IMR-90 (cell line): ENCODE results near the gene M6PR. TPM values are rescaled to one million over a fixed set of nuclear protein-coding genes. Genes with fewer than 3 reads are reported as not detected.

Experiments
- ATAC-seq: fragments of 200-7000 bp; cut with Tn5 transposase; 2 replicates; pipeline ENCODE4 v1.9.1; 2020; ENCODE audit warnings: low read depth, mild to moderate bottlenecking, moderate library complexity
- BruUV-seq: library from RNA; stranded (reverse); fragments of 400-500 nt; replicated peaks from 2 replicates; lab custom pipeline; 2021; lab: Mats Ljungman, UMichigan
- CTCF ChIA-PET: fragments of 300-600 bp; formaldehyde crosslinking; extraction: SDS; loops from one replicate; lab custom pipeline; 2021; ENCODE audit warnings: antibody characterized with exemption; lab: Yijun Ruan, JAX
- POLR2A ChIA-PET: fragments of 300-600 bp; sonication (Branson Sonifier 250); formaldehyde crosslinking; loops from one replicate; lab custom pipeline; 2022; ENCODE audit warnings: antibody characterized with exemption; ENCODE audit not compliant: unreplicated experiment; lab: Charles Lee
- DNase-seq: peaks from one replicate; pipeline ENCODE4 v3.0.0; 2013
- H2AFZ ChIP-seq: replicated peaks from 2 replicates; pipeline ENCODE3; 2013; ENCODE audit warnings: low read length, mild to moderate bottlenecking; ENCODE audit not compliant: poor library complexity
- H2AK5ac ChIP-seq: 2 replicates; pipeline ENCODE4 v1.6.1; 2013; ENCODE audit warnings: low read depth, low read length, inconsistent platforms
- H2AK9ac ChIP-seq: replicated peaks from 2 replicates; pipeline ENCODE3; 2013; ENCODE audit warnings: mild to moderate bottlenecking, low read depth, low read length, moderate library complexity; ENCODE audit not compliant: poor library complexity
- H2BK120ac ChIP-seq: 2 replicates; pipeline ENCODE4 v1.6.1; 2013; ENCODE audit warnings: low read depth, low read length, inconsistent platforms
- H2BK15ac ChIP-seq: 3 replicates; pipeline ENCODE4 v1.6.1; 2013; ENCODE audit warnings: low read depth, low read length, inconsistent platforms
- H2BK20ac ChIP-seq: 2 replicates; pipeline ENCODE4 v1.6.1; 2013; ENCODE audit warnings: low read depth, mild to moderate bottlenecking, inconsistent platforms, low read length, moderate library complexity
- H2BK5ac ChIP-seq: 2 replicates; pipeline ENCODE4 v1.6.1; 2013; ENCODE audit warnings: mild to moderate bottlenecking, low read depth, low read length, inconsistent platforms; ENCODE audit not compliant: poor library complexity, severe bottlenecking
- H3K14ac ChIP-seq: replicated peaks from 2 replicates; pipeline ENCODE4 v1.6.1; 2013; ENCODE audit warnings: low read depth, low read length, inconsistent platforms
- H3K18ac ChIP-seq: 2 replicates; pipeline ENCODE4 v1.6.1; 2013; ENCODE audit warnings: low read depth, low read length, control low read depth
- H3K23ac ChIP-seq: 2 replicates; pipeline ENCODE4 v1.6.1; 2013; ENCODE audit warnings: low read depth, low read length, inconsistent platforms
- H3K27ac ChIP-seq: 2 replicates; pipeline ENCODE4 v1.5.1; 2013; ENCODE audit warnings: mild to moderate bottlenecking, control low read depth, low read length; ENCODE audit not compliant: insufficient read depth
- H3K27me3 ChIP-seq: 2 replicates; pipeline ENCODE4 v1.6.1; 2013; ENCODE audit warnings: low read length; ENCODE audit not compliant: control insufficient read depth, insufficient read depth
- H3K36me3 ChIP-seq: 2 replicates; pipeline ENCODE4 v1.6.1; 2013; ENCODE audit warnings: low read length, mixed read lengths; ENCODE audit not compliant: control insufficient read depth, insufficient read depth
- H3K4ac ChIP-seq: 2 replicates; pipeline ENCODE4 v1.6.1; 2013; ENCODE audit warnings: low read depth, low read length, inconsistent platforms
- H3K4me1 ChIP-seq: 2 replicates; pipeline ENCODE4 v1.6.1; 2013; ENCODE audit warnings: low read length, mixed read lengths; ENCODE audit not compliant: control insufficient read depth, insufficient read depth
- H3K4me2 ChIP-seq: 2 replicates; pipeline ENCODE4 v1.6.1; 2013; ENCODE audit warnings: low read depth, mild to moderate bottlenecking, control low read depth, low read length, moderate library complexity
- H3K4me3 ChIP-seq: 2 replicates; pipeline ENCODE4 v1.5.1; 2013; ENCODE audit warnings: low read depth, mild to moderate bottlenecking, control low read depth, low read length, moderate library complexity; ENCODE audit not compliant: insufficient read depth
- H3K56ac ChIP-seq: 2 replicates; pipeline ENCODE4 v1.6.1; 2013; ENCODE audit warnings: low read length, inconsistent platforms; ENCODE audit not compliant: insufficient read depth; ENCODE audit errors: extremely low read depth
- H3K79me1 ChIP-seq, 2 experiments: 2 replicates each; pipeline ENCODE4 v1.6.1; 2013; ENCODE audit warnings: low read length in 2 of 2, inconsistent platforms in 1 of 2, low read depth in 1 of 2
- H3K9ac ChIP-seq: 2 replicates; pipeline ENCODE4 v1.6.1; 2013; ENCODE audit warnings: low read depth, low read length, control low read depth
- H3K9me1 ChIP-seq: 2 replicates; pipeline ENCODE4 v1.6.1; 2013; ENCODE audit warnings: low read length, inconsistent platforms; ENCODE audit not compliant: insufficient read depth
- H3K9me3 ChIP-seq: 2 replicates; pipeline ENCODE4 v1.6.1; 2013; ENCODE audit warnings: low read length; ENCODE audit not compliant: control insufficient read depth, insufficient read depth
- H4K20me1 ChIP-seq: 2 replicates; pipeline ENCODE4 v1.6.1; 2013; ENCODE audit warnings: low read length, inconsistent platforms; ENCODE audit not compliant: insufficient read depth
- H4K5ac ChIP-seq: 2 replicates; pipeline ENCODE4 v1.6.1; 2013; ENCODE audit warnings: mild to moderate bottlenecking, low read depth, low read length, control low read depth
- H4K8ac ChIP-seq, 2 experiments: 2 replicates each; pipeline ENCODE4 v1.6.1; 2013; ENCODE audit warnings: low read depth in 2 of 2, low read length in 2 of 2, control low read depth in 1 of 2, inconsistent platforms in 1 of 2
- H4K91ac ChIP-seq: 2 replicates; pipeline ENCODE4 v1.6.1; 2013; ENCODE audit warnings: low read depth, low read length, inconsistent platforms; ENCODE audit not compliant: insufficient read depth
- BHLHE40 ChIP-seq: fragments of 150-350 bp; IDR thresholded peaks from 2 replicates; pipeline ENCODE4 v1.6.1; 2016; ENCODE audit warnings: mild to moderate bottlenecking, low read depth, low read length
- CEBPB ChIP-seq: IDR thresholded peaks from 2 replicates; pipeline ENCODE4 v1.6.1; 2012; ENCODE audit warnings: low read depth, low read length, improper control_type of control experiment
- CHD1 ChIP-seq: IDR thresholded peaks from 2 replicates; pipeline ENCODE4 v1.6.1; 2012; ENCODE audit warnings: low read depth, low read length, improper control_type of control experiment
- CTCF ChIP-seq: conservative IDR thresholded peaks from 2 replicates; pipeline ENCODE4 v1.5.1; 2012; ENCODE audit warnings: mild to moderate bottlenecking, low read depth, low read length, improper control_type of control experiment
- ELK1 ChIP-seq: fragments of 150-350 bp; IDR thresholded peaks from 2 replicates; pipeline ENCODE4 v1.6.1; 2016; ENCODE audit warnings: low read depth, mild to moderate bottlenecking, low read length, moderate library complexity, borderline replicate concordance
- MAZ ChIP-seq: IDR thresholded peaks from 2 replicates; pipeline ENCODE4 v1.6.1; 2012; ENCODE audit warnings: low read depth, mild to moderate bottlenecking, low read length, improper control_type of control experiment, moderate library complexity, borderline replicate concordance
- NFE2L2 ChIP-seq: fragments of 150-350 bp; IDR thresholded peaks from 2 replicates; pipeline ENCODE4 v1.6.1; 2016; ENCODE audit warnings: low read depth, mild to moderate bottlenecking, low read length
- POLR2A ChIP-seq: IDR thresholded peaks from 2 replicates; pipeline ENCODE4 v1.6.1; 2012; ENCODE audit warnings: mild to moderate bottlenecking, low read depth, low read length
- RCOR1 ChIP-seq: IDR thresholded peaks from 2 replicates; pipeline ENCODE4 v1.6.1; 2012; ENCODE audit warnings: mild to moderate bottlenecking, low read length, improper control_type of control experiment; ENCODE audit not compliant: insufficient replicate concordance
- SMC3 ChIP-seq: fragments of 150-350 bp; IDR thresholded peaks from 2 replicates; pipeline ENCODE4 v1.6.1; 2016; ENCODE audit warnings: low read depth, mild to moderate bottlenecking, antibody characterized with exemption, low read length, moderate library complexity
- USF2 ChIP-seq: fragments of 150-350 bp; IDR thresholded peaks from 2 replicates; pipeline ENCODE4 v1.6.1; 2017; ENCODE audit warnings: mild to moderate bottlenecking, antibody characterized with exemption, low read length, low read depth
- WGBS, 2 experiments: methylation state at CpG; one replicate each; pipeline versions ENCODE4 v1.1.5 to v1.1.7; 2013; ENCODE audit warnings: missing lambda C conversion rate in 2 of 2; ENCODE audit not compliant: insufficient read length in 1 of 2; ENCODE audit errors: extremely low coverage in 2 of 2; 5-methylcytosine and 5-hydroxymethylcytosine counted together
- dilution Hi-C: fragments of 300-500 bp; cut with HindIII; formaldehyde crosslinking; loops from one replicate; pipeline ENCODE4 v1.14.3; 2018; ENCODE audit warnings: low sequenced_read_pairs; ENCODE audit not compliant: unreplicated experiment
- in situ Hi-C: fragments of 300-500 bp; cut with MboI; formaldehyde crosslinking; loops from 3 replicates; pipeline ENCODE4 v1.14.3; 2019; ENCODE audit warnings: low sequenced_read_pairs, inconsistent platforms, mixed read lengths
- intact Hi-C: fragments of 100-400 bp; cut with micrococcal nuclease; formaldehyde crosslinking; loops from 2 replicates; pipeline ENCODE4 v1.10.0; 2022
- polyA plus RNA-seq, 3 experiments: library from polyadenylated mRNA; depleted of rRNA; stranded (reverse); fragments of >200 nt; gene quantifications; 2 replicates each; pipeline ENCODE4 v1.2.3, GENCODE V29; 2012; ENCODE audit warnings: low replicate concordance in 1 of 3
- total RNA-seq: library from RNA; depleted of rRNA; stranded (reverse); fragments of >200 nt; gene quantifications from 2 replicates; pipeline ENCODE4 v1.2.3, GENCODE V29; 2012

Gene M6PR
- total and polyA plus RNA-seq, 2 of the 4 experiments (the other 2 are of a cell fraction) = 86.6 to 140 TPM

GRCh38 chr12:8936735-8937134 is 12.7 kb downstream of the M6PR start:
- Histone ChIP-seq H4K8ac (no peak overlapping the region), H2AK5ac (no peak overlapping the region), H3K14ac (no peak overlapping the region), H3K4ac (no peak overlapping the region), H4K5ac (no peak overlapping the region), H4K20me1 (no peaks in the 10 kb centered on the region), H4K91ac (no peak overlapping the region), H3K36me3 (peaks cover 32% of the 10 kb centered on the region), H3K18ac (no peak overlapping the region), H2AFZ (no peak overlapping the region), H3K56ac (no peak overlapping the region), H3K9me3 (no peaks in the 10 kb centered on the region), H3K9ac (no peak overlapping the region), H3K79me1 (no peaks in the 10 kb centered on the region; a peak in 1 of 4 replicates), H2BK120ac (no peak overlapping the region), H3K9me1 (no peaks in the 10 kb centered on the region), H3K4me2 (no peak overlapping the region), H3K4me1 (no peaks in the 10 kb centered on the region), H3K23ac (no peak overlapping the region), H2BK15ac (no peak overlapping the region), H2AK9ac (no peak overlapping the region), H3K27me3 (no peaks in the 10 kb centered on the region), H2BK20ac (no peak overlapping the region), H3K4me3 (no peak overlapping the region), H2BK5ac (no peak overlapping the region), H3K27ac (no peak overlapping the region)
- WGBS, 2 experiments = no CpG with 5 or more reads among the region's 7 CpGs
- intact Hi-C loops (no loop called here), dilution Hi-C loops (no loop called here), in situ Hi-C loops (no loop called here)
- DNase-seq = no peak
- ATAC-seq = no peak
- TF ChIP-seq CHD1 = no peak
- no peak for TF ChIP-seq SMC3
- no peak for TF ChIP-seq CTCF
- no peak for TF ChIP-seq BHLHE40
- TF ChIP-seq RCOR1 = no peak
- TF ChIP-seq ELK1 = no peak
- TF ChIP-seq NFE2L2 = no peak
- no peak for TF ChIP-seq CEBPB
- TF ChIP-seq MAZ = no peak
- TF ChIP-seq USF2 = no peak
- TF ChIP-seq POLR2A = no peak
- POLR2A ChIA-PET = no interaction called here
- BruUV-seq = no TSS peak
- CTCF ChIA-PET = no interaction called here
